ENCODE measurements around the gene MRPL23.

MRPL23 gene

GRCh38 chr11:1963864-1964263 is 16.7 kb downstream of the MRPL23 start:
- no peaks in the 10 kb centered on the region for H3K27me3 ChIP-seq
- H3K9ac ChIP-seq: no peak overlapping the region
- H3K4me3 ChIP-seq: no peak overlapping the region
- no peaks in the 10 kb centered on the region for H3K36me3 ChIP-seq
- H3K27ac ChIP-seq: no peak overlapping the region
- no peak overlapping the region for H3K4me2 ChIP-seq
- H4K20me1 ChIP-seq: no peaks in the 10 kb centered on the region
- H3K9me3 ChIP-seq (replicated peaks in 1 of 11): no peaks in the 10 kb centered on the region
- H3K4me1 ChIP-seq: no peaks in the 10 kb centered on the region
- no peak for TF ChIP-seq Cebpa-rat (IDR thresholded peaks at IDR 0.05)

GRCh38 chr11:1964348-1964747 is 17.2 kb downstream of the MRPL23 start:
- Histone ChIP-seq H3K4me1 (no peaks in the 10 kb centered on the region), H3K27ac (no peak overlapping the region), H3K9me3 (replicated peaks in 1 of 11) (no peaks in the 10 kb centered on the region), H3K27me3 (no peaks in the 10 kb centered on the region), H4K20me1 (no peaks in the 10 kb centered on the region), H3K4me3 (no peak overlapping the region), H3K4me2 (no peak overlapping the region), H3K9ac (no peak overlapping the region), H3K36me3 (no peaks in the 10 kb centered on the region)
- no peak for TF ChIP-seq Cebpa-rat (IDR thresholded peaks at IDR 0.05)

- H3K27me3 ChIP-seq: no peaks in the 10 kb centered on the region
- H3K27ac ChIP-seq: no peak overlapping the region
- no peak for TF ChIP-seq Cebpa-rat (IDR thresholded peaks at IDR 0.05)
- H3K9ac ChIP-seq: no peak overlapping the region
- H3K9me3 ChIP-seq (replicated peaks in 1 of 11): no peaks in the 10 kb centered on the region
- H4K20me1 ChIP-seq: no peaks in the 10 kb centered on the region
- no peak overlapping the region for H3K4me3 ChIP-seq
- H3K36me3 ChIP-seq: no peaks in the 10 kb centered on the region
- no peak overlapping the region for H3K4me2 ChIP-seq
- no peaks in the 10 kb centered on the region for H3K4me1 ChIP-seq
Measured at GRCh38 chr11:1964955-1965354, 17.8 kb downstream of the MRPL23 start.

GRCh38 chr11:1966531-1966930 is 19.4 kb downstream of the MRPL23 start:
- Histone ChIP-seq H3K36me3 (no peaks in the 10 kb centered on the region), H3K4me1 (no peaks in the 10 kb centered on the region), H3K27ac (no peak overlapping the region), H3K27me3 (no peaks in the 10 kb centered on the region), H3K9ac (no peak overlapping the region), H3K4me3 (no peak overlapping the region), H3K4me2 (no peak overlapping the region), H3K9me3 (replicated peaks in 1 of 11) (no peaks in the 10 kb centered on the region), H4K20me1 (no peaks in the 10 kb centered on the region)
- no peak for TF ChIP-seq Cebpa-rat (IDR thresholded peaks at IDR 0.05)

GRCh38 chr11:1967641-1968225 is 20.6 kb downstream of the MRPL23 start:
- Histone ChIP-seq H3K4me1 (no peaks in the 10 kb centered on the region), H3K36me3 (no peaks in the 10 kb centered on the region), H3K4me2 (no peak overlapping the region), H3K27me3 (no peaks in the 10 kb centered on the region), H3K4me3 (no peak overlapping the region), H3K9ac (no peak overlapping the region), H3K27ac (no peak overlapping the region), H4K20me1 (no peaks in the 10 kb centered on the region), H3K9me3 (replicated peaks in 1 of 11) (no peaks in the 10 kb centered on the region)
- no peak for TF ChIP-seq Cebpa-rat (IDR thresholded peaks at IDR 0.05)

- H3K9ac ChIP-seq: no peak overlapping the region
- TF ChIP-seq Cebpa-rat (IDR thresholded peaks at IDR 0.05): no peak
- H3K27me3 ChIP-seq: no peaks in the 10 kb centered on the region
- no peaks in the 10 kb centered on the region for H3K36me3 ChIP-seq
- H3K9me3 ChIP-seq (replicated peaks in 1 of 11): no peaks in the 10 kb centered on the region
- no peak overlapping the region for H3K4me3 ChIP-seq
- no peaks in the 10 kb centered on the region for H4K20me1 ChIP-seq
- H3K4me2 ChIP-seq: no peak overlapping the region
- no peak overlapping the region for H3K27ac ChIP-seq
- no peaks in the 10 kb centered on the region for H3K4me1 ChIP-seq
Measured at GRCh38 chr11:1968454-1969002, 21.4 kb downstream of the MRPL23 start.

- Histone ChIP-seq H4K20me1 (no peaks in the 10 kb centered on the region), H3K4me2 (no peak overlapping the region), H3K27me3 (no peaks in the 10 kb centered on the region), H3K36me3 (no peaks in the 10 kb centered on the region), H3K4me1 (no peaks in the 10 kb centered on the region), H3K4me3 (no peak overlapping the region), H3K9me3 (replicated peaks in 1 of 11) (no peaks in the 10 kb centered on the region), H3K27ac (no peak overlapping the region), H3K9ac (no peak overlapping the region)
- TF ChIP-seq Cebpa-rat (IDR thresholded peaks at IDR 0.05): no peak
Measured at GRCh38 chr11:1969035-1969434, 21.9 kb downstream of the MRPL23 start.

- no peak for TF ChIP-seq Cebpa-rat (IDR thresholded peaks at IDR 0.05)
- no peaks in the 10 kb centered on the region for H3K4me1 ChIP-seq
- no peak overlapping the region for H3K4me3 ChIP-seq
- H4K20me1 ChIP-seq: no peaks in the 10 kb centered on the region
- no peaks in the 10 kb centered on the region for H3K36me3 ChIP-seq
- no peaks in the 10 kb centered on the region for H3K27me3 ChIP-seq
- no peak overlapping the region for H3K4me2 ChIP-seq
- H3K27ac ChIP-seq: no peak overlapping the region
- no peak overlapping the region for H3K9ac ChIP-seq
- no peaks in the 10 kb centered on the region for H3K9me3 ChIP-seq (replicated peaks in 1 of 11)
Measured at GRCh38 chr11:1969776-1970175, 22.6 kb downstream of the MRPL23 start.

GRCh38 chr11:1970956-1971355 is 23.8 kb downstream of the MRPL23 start:
- H3K27me3 ChIP-seq: no peaks in the 10 kb centered on the region
- no peaks in the 10 kb centered on the region for H3K4me1 ChIP-seq
- H3K9ac ChIP-seq: no peak overlapping the region
- H3K36me3 ChIP-seq: no peaks in the 10 kb centered on the region
- no peak for TF ChIP-seq Cebpa-rat (IDR thresholded peaks at IDR 0.05)
- H3K27ac ChIP-seq: no peak overlapping the region
- no peaks in the 10 kb centered on the region for H4K20me1 ChIP-seq
- no peak overlapping the region for H3K4me2 ChIP-seq
- no peak overlapping the region for H3K4me3 ChIP-seq
- no peaks in the 10 kb centered on the region for H3K9me3 ChIP-seq (replicated peaks in 1 of 11)

GRCh38 chr11:1975185-1975584 is 28.1 kb downstream of the MRPL23 start:
- Histone ChIP-seq H3K4me1 (no peaks in the 10 kb centered on the region; a peak in 1 of 20 replicates), H3K27ac (no peak overlapping the region), H3K4me3 (no peak overlapping the region), H3K4me2 (no peak overlapping the region), H3K36me3 (no peaks in the 10 kb centered on the region), H3K9ac (no peak overlapping the region), H4K20me1 (no peaks in the 10 kb centered on the region), H3K27me3 (no peaks in the 10 kb centered on the region), H3K9me3 (replicated peaks in 1 of 11) (no peaks in the 10 kb centered on the region)
- no peak for TF ChIP-seq Cebpa-rat (IDR thresholded peaks at IDR 0.05)

Measured in BLaER1 treated with 17β-estradiol and CSF1 and Interleukin-3, amounts not matched to agents 10 nM and 100 nM (cell line).